Stimulated activated CD8-positive, alpha-beta memory T cell treated with anti-CD3 and anti-CD28 coated beads, Interleukin-7, amount 100 ng/mL, for 24 hours (primary cell): Measurements from ENCODE around the gene DGCR8.

Experiments
- DNase-seq: peaks from one replicate; pipeline ENCODE4 v3.0.0-alpha.2; 2020; ENCODE audit warnings: low read depth

Gene DGCR8

DNA sequence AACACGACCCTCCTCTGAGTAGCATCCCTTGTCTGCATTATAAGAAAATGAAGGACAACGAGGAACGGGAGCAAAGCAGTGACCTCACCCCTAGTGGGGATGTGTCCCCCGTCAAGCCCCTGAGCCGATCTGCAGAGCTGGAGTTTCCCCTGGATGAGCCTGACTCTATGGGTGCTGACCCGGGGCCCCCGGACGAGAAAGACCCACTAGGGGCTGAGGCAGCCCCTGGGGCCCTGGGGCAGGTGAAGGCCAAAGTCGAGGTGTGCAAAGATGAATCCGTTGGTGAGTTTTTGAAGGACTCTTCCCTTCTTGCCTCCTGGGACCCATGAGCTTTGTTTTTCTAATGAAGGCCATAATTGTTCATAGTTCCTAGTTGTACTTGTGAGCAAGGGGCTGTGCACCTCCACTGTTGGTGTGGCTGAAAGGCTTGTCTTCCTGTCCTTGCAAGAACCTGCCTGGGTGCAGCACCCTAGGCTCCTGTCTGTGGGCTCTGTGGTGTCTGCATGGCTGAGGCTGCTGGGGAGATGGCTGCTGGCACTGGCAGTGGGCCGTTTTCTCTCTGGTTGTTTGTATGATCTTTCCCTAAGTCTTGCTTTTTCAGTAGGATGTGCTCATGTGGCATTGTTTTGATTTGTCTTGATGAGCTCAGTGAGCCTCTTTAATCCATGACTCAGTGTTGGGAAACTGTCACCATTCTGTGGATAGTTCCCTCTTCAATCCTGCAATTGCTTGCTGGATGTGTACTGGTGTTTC, 10.1 kb downstream of the DGCR8 start:
- DNase-seq, result no peak

DNA sequence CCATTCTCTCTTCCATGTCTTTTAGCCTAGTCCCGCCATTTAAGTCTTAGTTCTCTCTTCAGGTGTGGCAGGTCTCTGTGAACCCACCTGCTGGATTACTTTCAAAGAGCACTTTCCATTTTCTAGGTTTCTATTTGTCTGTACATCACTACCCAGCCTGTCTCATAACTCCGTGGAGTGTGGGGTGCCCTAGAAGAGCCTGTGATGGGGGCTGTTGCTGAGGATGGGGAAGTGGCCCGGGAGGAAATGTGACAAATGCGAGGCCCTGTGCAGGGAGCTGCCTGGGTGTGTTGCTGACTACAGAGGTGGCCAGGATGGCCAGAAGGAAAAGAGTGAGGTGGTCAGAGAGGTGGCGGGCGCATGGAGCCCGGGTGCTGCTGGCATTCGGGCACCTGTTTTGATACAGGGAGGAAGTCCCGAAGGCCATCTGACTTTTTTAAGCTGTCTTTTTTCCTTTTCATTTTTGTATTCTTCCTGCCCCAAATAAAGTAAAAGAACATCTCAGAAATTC, 10.7 kb downstream of the DGCR8 start:
- DNase-seq, result no peak

DNA sequence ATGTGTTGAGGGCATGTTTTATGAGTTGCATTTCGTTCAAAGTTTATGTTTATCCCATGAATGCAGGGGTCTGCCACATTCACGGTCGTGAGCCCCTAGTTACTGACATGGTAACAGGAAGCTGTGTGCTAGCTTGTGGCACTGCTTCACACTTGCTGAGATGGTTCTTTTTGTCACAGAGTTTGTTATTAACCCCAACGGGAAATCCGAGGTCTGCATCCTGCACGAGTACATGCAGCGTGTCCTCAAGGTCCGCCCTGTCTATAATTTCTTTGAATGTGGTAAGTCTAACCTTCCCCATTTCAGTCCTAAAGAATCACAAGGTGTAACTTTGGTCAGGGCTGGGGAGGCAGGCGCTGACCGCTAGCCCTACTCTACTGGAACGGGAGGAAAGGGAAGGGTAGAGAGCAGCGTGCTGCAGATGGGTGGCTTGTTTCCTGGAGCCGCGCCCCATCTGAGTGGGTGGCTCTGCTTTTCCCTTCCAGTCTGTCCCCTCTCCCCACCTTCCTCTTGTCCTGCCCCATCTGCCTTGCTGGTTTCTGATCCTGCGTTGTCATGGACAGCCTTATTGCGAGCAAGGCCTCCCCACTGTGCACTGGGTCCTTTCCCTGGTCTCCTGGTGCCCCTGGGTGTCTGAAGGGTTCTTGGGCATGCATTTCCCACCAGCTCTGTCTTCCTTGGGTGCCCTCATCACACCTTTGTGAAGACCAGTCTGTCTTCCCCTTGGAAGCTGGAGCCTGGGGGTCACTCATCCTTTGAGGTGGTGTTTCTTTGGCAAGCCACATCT, 11.8 kb downstream of the DGCR8 start:
- no peak for DNase-seq

DNA sequence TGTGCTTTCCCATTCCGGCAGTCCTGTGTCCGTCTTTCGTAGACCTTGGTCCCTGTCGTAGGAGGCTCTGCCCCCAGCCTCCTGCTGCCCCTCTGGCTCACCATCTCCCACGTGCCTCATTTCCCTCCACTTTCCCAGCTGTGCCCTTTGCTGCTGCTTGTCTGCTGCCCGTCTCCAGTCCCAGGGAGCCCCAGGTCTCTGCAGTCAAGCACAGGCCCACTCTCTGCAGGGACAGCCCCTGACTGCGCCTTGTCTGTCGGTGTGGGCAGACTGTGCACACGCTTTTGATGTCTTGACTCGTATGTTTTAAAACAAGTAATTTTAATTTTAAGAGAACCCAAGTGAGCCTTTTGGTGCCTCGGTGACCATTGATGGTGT, 12.4 kb downstream of the DGCR8 start:
- no peak for DNase-seq

DNA sequence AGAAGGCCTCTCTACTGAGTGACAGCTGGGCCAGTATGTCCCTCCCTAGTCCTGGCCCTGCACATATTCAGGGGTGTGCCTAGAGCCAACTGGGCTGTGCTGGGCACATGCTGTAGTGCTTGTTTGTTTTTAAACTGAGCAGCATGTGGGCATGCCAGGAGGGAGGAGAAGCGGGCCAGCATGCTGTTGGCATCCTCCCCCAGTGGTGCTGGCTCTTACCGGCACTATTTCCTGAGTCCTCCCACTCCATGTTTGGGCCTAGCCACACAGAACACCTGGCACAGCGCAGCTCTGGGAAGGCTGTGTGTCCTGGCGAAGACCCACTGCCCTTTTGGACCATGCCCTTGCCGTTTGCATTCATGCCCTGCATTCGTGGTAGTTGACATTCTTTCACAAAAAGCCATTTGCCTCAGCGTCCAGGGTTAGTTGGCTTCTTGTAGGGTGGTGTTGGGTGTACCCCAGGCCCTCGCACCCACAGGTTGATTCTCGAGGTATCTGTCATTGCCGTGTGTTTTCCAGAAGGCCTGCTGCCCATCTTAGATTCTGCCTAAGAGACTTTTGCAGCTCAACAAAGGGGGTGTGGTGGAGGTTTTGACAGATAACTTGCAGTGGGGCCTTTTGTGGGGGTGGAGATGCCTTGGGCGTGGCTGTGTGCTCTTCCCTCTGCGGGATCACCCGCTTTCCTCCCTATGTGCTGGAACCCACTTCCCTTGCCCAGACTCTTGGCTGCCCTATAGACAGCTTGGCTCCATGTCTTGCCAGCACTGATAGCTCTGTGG, 13.6 kb downstream of the DGCR8 start:
- no peak for DNase-seq

DNA sequence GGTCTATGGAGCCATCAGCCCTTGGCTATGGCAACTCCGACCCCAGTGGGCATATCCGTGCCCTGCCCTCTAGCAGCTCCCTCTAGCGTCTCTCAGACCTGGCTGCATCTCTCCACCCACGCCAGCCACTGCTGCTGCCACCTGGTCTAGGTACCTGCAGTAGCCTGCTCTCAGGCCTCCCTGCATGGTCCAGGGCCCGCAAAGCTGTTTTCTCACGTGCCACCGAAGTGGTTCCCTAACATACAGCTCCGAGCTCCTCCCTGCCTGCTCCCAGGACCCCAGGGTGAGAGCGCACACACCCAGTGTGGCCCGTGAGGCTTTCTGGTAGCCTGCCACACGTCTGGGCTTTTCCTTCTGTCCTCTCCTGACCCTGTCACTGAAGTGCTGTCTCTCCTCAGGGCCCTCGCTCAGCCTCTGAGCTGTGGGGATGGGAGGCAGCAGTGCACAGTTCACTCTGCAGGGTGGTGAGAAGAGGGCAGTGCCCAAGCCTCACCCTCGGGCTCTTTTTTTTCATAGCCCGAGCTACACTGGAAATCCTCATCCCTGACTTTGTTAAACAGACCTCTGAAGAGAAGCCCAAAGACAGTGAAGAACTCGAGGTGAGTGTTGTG, 14.3 kb downstream of the DGCR8 start:
- no peak for DNase-seq

DNA sequence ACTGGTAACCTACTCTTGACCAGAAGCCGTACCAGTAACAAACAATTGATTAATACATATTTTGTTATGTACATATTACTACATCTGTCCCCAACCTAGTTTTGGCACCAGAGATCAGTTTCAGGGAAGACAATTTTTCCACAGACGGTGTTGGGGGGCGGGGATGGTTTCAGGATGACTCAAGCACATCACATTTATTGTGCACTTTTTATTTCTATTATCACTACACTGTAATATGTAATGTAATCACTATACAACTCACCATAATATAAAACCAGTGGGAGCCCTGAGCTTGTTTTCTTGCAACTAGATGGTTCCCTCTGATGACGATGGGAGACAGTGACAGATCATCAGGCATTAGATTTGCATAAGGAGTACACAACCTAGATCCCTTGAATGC, 15.5 kb downstream of the DGCR8 start:
- no peak for DNase-seq

DNA sequence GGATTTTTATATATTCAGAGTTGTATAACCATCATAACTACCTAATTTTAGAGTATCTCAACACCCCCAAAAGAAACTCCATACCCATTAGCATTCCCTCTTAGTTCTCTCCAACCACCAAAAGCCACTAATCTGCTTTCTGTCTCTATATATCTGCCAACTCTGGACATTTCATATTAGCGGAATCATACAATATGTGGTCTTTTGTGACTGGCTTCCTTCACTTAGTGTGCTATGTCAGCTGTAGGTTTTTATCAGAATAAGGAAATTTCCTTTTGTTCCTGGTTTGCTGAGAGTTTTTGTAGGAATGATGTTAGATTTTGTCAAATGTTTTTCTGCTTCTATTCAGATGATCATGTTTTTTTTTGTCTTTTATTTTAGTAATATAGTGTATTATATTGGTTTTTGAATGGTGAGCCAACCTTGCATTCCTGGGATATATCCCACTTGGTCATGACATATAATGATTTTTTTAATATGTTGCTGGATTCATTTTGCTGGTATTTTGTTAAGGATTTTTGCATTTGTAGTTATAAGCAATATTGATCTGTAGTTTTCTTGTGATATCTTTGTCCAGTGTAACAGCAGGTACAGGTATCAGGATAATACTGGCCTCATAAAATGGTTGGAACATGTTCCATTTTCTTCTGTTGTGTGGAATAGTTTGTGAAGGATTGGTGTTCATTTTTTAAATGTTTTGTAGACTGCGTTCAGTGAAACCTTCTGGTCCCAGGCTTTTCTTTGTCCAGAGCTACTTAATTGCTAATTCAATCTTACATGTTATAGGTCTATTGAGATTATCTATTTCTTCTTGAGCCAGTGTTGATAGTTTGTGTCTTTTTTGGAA, 16.8 kb downstream of the DGCR8 start:
- DNase-seq, result no peak

DNA sequence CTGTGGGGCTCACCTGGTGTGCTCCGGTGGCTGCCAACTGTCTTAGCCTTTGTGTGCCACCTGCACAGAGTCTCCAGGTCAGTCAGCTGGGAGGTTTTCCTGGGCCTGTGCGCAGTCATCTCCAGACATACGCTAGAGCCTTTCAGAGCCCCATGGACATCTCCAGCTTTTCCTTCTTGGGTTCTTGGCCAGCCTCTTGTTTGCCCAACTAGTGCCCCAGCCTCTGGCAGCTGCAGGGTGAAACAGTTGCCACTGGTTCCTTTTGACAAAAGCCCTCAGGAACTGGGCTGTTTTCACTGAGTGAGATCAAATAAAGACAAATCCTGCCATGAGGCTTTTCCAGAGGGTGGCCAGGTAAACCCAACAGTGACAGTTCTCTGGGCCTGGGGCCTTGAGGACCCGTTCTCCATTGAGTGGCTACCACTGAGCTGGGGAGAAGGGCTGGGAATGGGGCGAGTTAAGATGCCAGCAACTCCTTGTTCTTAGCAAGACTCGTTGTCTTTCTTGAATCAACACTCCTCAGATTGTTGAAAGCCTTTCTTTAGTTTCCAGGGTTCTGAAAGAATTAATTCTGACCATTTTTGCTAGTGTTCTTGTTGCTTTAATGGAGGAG, 19.2 kb downstream of the DGCR8 start:
- no peak for DNase-seq

DNA sequence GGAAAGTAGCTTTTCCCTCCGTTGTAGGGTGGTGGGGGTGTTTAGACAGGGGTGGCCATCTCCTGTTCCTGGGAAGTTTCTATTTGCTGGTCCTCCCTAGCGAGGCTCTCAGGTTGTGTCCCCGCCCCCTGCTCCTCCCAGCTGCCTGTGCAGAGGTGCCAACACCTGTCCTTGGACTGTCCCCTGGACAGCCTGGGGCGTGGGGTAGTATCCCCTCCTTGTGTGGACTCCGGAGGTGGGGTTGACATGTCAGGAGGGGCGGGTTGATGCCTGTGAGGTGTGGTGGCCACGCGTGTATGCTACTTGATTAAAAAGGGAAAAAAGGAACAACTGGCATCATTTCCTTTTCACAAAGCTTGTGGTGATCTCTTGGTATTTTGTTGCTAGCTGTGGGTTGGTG, 21.6 kb downstream of the DGCR8 start:
- DNase-seq, result no peak

DNA sequence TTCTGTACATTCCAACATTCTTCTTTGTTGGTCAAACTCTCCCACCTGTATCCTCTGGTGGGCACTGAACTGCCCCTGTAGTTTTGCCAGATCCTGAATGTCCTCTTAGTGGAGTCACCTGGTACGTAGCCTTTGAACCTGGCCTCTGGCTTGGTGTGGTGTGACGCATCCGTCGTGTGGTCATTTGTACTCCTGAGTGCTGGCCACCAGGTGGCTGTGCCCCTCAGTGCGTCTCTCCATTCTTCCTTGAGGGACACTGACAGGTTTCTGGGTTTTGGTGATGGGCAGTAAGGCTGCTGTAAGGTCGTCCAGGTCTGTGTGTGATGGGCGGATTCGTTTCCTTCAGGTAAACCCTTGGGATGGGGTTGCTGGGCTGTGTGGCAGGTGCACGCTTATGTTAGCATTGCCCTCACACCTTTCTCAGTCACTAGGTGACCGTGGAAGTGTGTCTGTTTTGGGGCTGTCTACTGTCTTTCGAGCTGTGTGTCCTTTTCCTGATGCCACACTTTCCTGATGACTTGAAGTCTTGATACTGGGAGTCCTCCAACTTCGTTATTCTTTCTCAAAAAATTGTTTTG, 22.3 kb downstream of the DGCR8 start:
- DNase-seq, result no peak

DNA sequence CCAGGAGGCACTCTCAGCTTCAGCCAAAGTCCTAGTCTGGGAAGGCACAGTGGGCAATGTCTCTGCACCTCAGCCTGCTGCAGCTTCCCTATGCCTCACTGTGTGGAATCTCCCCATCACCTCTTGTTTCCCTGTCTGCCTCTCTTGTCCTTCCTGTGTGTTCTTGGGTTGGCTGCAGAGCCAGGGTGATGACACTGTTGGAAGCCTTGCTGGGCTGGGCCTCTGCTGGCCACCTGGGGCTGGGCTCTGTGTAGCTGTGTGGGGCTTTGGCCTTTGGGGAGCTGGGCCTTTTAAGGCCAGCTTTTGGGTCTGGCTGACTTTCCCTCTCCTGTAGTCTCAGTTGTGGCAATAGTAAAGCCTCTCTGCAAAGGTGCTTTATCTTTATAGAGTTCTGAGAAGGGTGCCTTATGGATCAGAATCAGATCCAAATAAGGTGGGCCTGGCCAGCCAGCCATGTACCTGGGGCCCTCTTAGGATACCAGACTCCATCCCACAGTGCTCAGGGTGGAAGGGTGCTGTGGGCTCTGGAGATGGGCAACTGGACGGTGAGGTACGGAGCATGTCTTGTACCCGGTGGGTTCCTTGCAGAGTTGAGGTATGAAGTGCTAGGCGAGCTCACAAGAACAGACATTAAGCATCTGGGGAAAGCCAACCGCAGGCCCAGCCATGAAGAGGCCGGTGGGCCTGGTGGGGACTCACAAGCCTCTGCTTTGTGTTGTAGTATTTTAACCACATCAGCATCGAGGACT, 25.6 kb downstream of the DGCR8 start:
- DNase-seq, result no peak

DNA sequence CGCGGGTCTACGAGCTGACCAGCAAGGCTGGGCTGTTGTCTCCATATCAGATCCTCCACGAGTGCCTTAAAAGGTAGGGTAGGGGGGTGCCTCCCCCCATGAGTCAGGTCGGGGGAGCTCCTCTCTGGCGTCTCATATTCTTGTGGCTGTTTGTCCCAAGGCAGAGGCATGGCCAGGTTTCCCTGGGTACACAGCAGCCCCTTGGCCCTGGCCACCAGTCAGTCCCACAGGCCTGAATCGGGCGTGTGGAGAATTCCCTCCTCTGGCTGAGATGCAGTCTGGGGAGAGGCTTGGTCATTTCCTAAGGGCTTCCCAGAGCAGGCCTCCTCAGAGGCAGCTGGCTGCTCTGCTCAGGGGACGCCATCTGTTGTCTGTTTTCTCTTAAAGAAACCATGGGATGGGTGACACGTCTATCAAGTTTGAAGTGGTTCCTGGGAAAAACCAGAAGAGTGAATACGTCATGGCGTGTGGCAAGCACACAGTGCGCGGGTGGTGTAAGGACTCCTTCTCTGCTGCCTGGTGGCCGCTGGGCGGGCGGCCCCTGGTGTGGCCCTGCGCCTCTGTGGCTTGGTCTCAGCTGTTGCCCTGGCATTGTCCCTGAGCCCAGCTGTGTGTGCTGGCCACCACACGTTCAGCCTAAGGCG, 26.3 kb downstream of the DGCR8 start:
- no peak for DNase-seq

DNA sequence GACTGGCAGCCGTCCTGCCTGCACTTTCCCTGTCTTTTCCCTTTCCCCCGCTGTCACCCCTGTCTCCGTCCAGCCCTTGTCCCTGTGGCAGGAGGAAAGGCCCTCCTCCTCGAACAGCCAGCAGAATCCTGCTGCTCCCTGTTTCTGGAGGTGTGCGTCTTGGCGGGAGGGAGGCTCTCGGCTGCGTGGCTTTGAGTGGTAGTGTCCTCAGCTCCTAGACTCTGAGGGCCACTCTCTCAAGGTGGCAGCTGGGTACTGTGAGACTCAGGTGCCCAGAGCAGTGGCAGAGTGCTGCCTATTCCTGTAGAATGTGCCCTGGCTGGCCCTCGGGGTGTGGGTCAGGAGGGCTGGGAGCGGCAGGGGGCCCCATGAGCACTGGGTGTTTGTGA, 26.8 kb downstream of the DGCR8 start:
- DNase-seq, result no peak

DNA sequence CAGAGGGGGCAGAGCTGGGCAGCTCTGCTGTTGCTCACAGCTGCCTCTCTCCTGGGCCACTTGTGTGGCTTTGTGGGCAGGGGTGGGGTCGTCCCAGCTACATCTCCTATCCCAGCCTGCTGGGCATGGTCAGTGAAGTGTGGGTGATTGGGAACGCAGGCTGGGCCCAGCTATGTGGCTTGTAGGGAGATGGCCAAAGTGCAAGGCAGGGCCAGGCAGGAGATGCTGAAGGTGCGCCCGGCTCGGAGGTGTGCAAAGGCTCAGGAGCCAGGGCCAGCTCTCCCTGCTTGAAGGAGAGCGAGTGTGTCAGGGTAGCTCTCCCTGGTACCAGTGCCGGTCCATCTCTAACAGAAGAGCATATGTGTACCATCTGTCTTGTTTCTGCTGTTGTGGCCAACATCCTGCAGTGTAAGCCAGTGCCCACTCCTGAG, 27.4 kb downstream of the DGCR8 start:
- no peak for DNase-seq

DNA sequence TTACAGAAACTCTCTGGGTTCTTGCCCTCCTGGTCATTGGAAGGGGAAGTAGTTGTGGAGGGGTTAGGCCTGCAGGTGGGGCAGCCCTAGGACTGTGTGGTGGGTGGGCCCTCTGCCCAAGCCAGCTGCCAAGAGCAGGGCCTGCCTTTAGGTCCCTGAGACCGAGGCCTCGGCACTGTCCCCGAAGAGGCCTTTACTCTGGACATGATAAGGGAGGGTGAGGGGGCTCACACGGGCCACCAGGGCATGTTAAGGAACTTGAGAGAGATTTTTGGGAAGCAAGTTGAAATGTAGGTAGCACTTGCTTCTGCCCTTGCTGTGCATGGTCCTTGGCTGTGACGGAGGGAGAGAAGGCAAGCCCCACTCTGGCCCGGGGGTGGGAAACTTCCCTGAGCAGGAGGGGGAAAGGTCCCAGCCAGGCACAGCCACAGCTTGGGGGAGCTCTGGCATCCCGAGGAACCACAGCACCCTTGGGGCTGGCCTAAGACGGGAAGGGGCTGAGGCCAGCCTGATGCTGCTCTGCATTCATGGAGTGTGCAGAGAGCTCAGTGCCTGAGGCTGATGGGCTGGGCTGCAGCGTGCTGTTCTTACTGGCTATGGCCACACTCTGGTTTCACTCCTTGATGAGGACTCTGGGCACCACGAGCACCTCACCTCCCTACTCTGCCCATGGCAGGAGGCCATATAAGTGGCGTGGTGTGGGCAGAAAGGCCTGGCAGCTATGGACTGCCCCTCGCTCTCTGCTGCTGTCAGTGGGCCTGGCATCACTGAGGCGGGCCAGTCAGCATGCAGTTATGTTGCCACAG, 28.1 kb downstream of the DGCR8 start:
- no peak for DNase-seq

DNA sequence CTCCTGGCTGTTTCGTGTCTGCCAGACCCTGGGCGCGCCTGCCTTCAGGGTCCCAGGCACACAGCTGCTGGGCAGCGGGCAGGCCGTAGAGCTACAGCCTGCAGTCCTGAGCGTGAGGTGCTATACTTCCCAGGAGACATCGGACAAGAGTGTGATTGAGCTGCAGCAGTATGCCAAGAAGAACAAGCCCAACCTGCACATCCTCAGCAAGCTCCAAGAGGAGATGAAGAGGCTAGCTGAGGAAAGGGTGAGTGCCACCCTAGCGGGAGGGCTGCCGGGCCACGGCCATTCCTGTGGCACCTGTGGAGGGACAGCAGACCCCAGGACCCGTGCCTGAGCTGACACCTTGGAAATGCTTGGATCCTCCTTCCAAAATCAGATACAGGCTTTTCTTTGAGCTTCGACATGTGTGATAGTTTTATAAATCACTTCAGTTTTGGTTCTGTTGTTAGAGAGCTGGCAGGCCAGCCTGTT, 28.8 kb downstream of the DGCR8 start:
- DNase-seq, result no peak
